Right lobe of liver (tissue), 4 donors: Measurements from ENCODE around the gene PHLDA1.

Source experiments
- CTCF ChIP-seq, 4 donors: fragments of 200-600 bp in 3 of 4; fragments of 450-650 bp in 1 of 4; IDR thresholded peaks; one replicate each; pipeline versions ENCODE4 v1.5.1 to v1.8.0; 2016 to 2022; ENCODE audit warnings: antibody characterized with exemption in 4 of 4, mild to moderate bottlenecking in 2 of 4
- POLR2A ChIP-seq: fragments of 450-650 bp; IDR thresholded peaks from one replicate; pipeline ENCODE4 v1.6.1; 2017; ENCODE audit warnings: antibody characterized with exemption, mild to moderate bottlenecking
- donor health status: DM: no; HTN: no; CAD: no.
- donor health status: DM: no; HTN: no; CAD: no.
- donor health status: DM: no; HTN: yes; CAD: no.

GRCh38 chr12:75995691-75996090 is 35.9 kb downstream of the PHLDA1 start:
- TF ChIP-seq CTCF (IDR thresholded peaks at IDR 0.05) = no peak
- no peak for TF ChIP-seq POLR2A
